Thymus (tissue), 11 donors: ENCODE measurements around the gene ZNF862. TPM values are rescaled to one million over a fixed set of nuclear protein-coding genes. Genes with fewer than 3 reads are reported as not detected.

Experiments
- DNase-seq, 9 donors: peaks; one replicate each; pipeline ENCODE4 v3.0.0-alpha.2; 2013; ENCODE audit warnings: low spot score in 9 of 9, low read depth in 6 of 9, missing footprints in 1 of 9
- H3K27ac ChIP-seq, 2 donors: one replicate each; pipeline ENCODE4 v1.5.1; 2013; ENCODE audit warnings: control low read depth in 1 of 2, low read depth in 1 of 2, low read length in 1 of 2, mild to moderate bottlenecking in 1 of 2, moderate library complexity in 1 of 2
- H3K27me3 ChIP-seq, 2 donors: one replicate each; pipeline ENCODE4 v1.5.1; 2013; ENCODE audit warnings: low read length in 1 of 2; ENCODE audit not compliant: control insufficient read depth in 2 of 2, insufficient read depth in 1 of 2
- H3K36me3 ChIP-seq, 2 donors: one replicate each; pipeline ENCODE4 v1.5.1; 2013; ENCODE audit warnings: low read length in 1 of 2, mild to moderate bottlenecking in 1 of 2, moderate library complexity in 1 of 2; ENCODE audit not compliant: control insufficient read depth in 2 of 2, insufficient read depth in 2 of 2
- H3K4me1 ChIP-seq, 2 donors: one replicate each; pipeline ENCODE4 v1.5.1; 2013; ENCODE audit warnings: low read length in 2 of 2; ENCODE audit not compliant: control insufficient read depth in 2 of 2, insufficient read depth in 2 of 2
- H3K4me3 ChIP-seq, 2 donors: one replicate each; pipeline ENCODE4 v1.5.1; 2013; ENCODE audit warnings: low read length in 2 of 2, control low read depth in 1 of 2, mild to moderate bottlenecking in 1 of 2
- H3K9me3 ChIP-seq, 2 donors: one replicate each; pipeline ENCODE4 v1.5.1; 2013; ENCODE audit warnings: low read length in 1 of 2, mild to moderate bottlenecking in 1 of 2; ENCODE audit not compliant: control insufficient read depth in 2 of 2, insufficient read depth in 1 of 2
- WGBS: extraction: QIAGEN DNeasy Blood & Tissue Kit; methylation state at CpG from one replicate; pipeline ENCODE4 v1.1.7; 2013; 5-methylcytosine and 5-hydroxymethylcytosine counted together
- polyA plus RNA-seq: library from polyadenylated mRNA; stranded (reverse); fragments of 200-250 nt; gene quantifications from one replicate; pipeline ENCODE4 v1.2.3, GENCODE V29; 2013
- total RNA-seq: library from RNA; stranded (reverse); fragments of 120-200 nt; gene quantifications from one replicate; pipeline ENCODE4 v1.2.4, GENCODE V29; 2013
- donor health status: healthy.

The ZNF862 gene
- total and polyA plus RNA-seq, 2 donors, result 9.0 to 15.8 TPM

GRCh38 chr7:149864023-149864422 is 25.8 kb downstream of the ZNF862 start:
- H3K27ac ChIP-seq, result peak overlapping the region; percentile 70 to 90
- peaks cover 38 to 52% of the 10 kb centered on the region in 2 donors for H3K36me3 ChIP-seq
- peaks cover 73 to 100% of the 10 kb centered on the region in 2 donors for H3K4me1 ChIP-seq
- H3K4me3 ChIP-seq, result no peak overlapping the region
- no peak for DNase-seq
- peaks cover 0 to 4% of the 10 kb centered on the region in 2 donors for H3K9me3 ChIP-seq
- 94% methylated on average over 8 of the region's 8 CpGs for WGBS
- H3K27me3 ChIP-seq, result no peaks in the 10 kb centered on the region

GRCh38 chr7:149864751-149865150 is 26.6 kb downstream of the ZNF862 start:
- WGBS, result 95% methylated on average over 12 of the region's 12 CpGs
- H3K27me3 ChIP-seq, result no peaks in the 10 kb centered on the region
- peaks cover 73 to 100% of the 10 kb centered on the region in 2 donors for H3K4me1 ChIP-seq
- H3K4me3 ChIP-seq, result no peak overlapping the region
- peak overlapping the region; percentile 90 to 96 for H3K27ac ChIP-seq
- peaks cover 0 to 4% of the 10 kb centered on the region in 2 donors for H3K9me3 ChIP-seq
- DNase-seq, result no peak
- peaks cover 38 to 47% of the 10 kb centered on the region in 2 donors for H3K36me3 ChIP-seq

GRCh38 chr7:149865437-149865836 is 27.3 kb downstream of the ZNF862 start:
- H3K27me3 ChIP-seq, result no peaks in the 10 kb centered on the region
- peaks cover 73 to 100% of the 10 kb centered on the region in 2 donors for H3K4me1 ChIP-seq
- peak overlapping the region; percentile 90 to 96 for H3K27ac ChIP-seq
- peaks cover 0 to 4% of the 10 kb centered on the region in 2 donors for H3K9me3 ChIP-seq
- H3K4me3 ChIP-seq, result no peak overlapping the region
- peaks cover 38 to 44% of the 10 kb centered on the region in 2 donors for H3K36me3 ChIP-seq
- WGBS, result 17% methylated on average over 6 of the region's 7 CpGs
- peak in 5 of 9 donors; percentile 71 to 91 (median 77) for DNase-seq

- peak overlapping the region; percentile 90 to 96 for H3K27ac ChIP-seq
Observed at GRCh38 chr7:149866139-149866778, 28.1 kb downstream of the ZNF862 start.

GRCh38 chr7:149866779-149867447 is 28.7 kb downstream of the ZNF862 start:
- Histone ChIP-seq H3K27me3 (no peaks in the 10 kb centered on the region), H3K36me3 (peaks cover 26 to 29% of the 10 kb centered on the region in 2 donors), H3K9me3 (peaks cover 0 to 4% of the 10 kb centered on the region in 2 donors), H3K4me3 (no peak overlapping the region), H3K4me1 (peaks cover 75 to 99% of the 10 kb centered on the region in 2 donors), H3K27ac (peak overlapping the region; percentile 19 to 90)
- peak in 1 of 9 donors; percentile 64 for DNase-seq
- 36% methylated on average over 11 of the region's 11 CpGs for WGBS

More at GRCh38 chr7:149866139-149866778, 28.1 kb downstream of the ZNF862 start:
- no peak overlapping the region for H3K4me3 ChIP-seq
- no peaks in the 10 kb centered on the region for H3K27me3 ChIP-seq
- peaks cover 0 to 4% of the 10 kb centered on the region in 2 donors for H3K9me3 ChIP-seq
- peaks cover 31 to 36% of the 10 kb centered on the region in 2 donors for H3K36me3 ChIP-seq
- no peak for DNase-seq
- 80% methylated on average over 16 of the region's 16 CpGs for WGBS
- peaks cover 72 to 100% of the 10 kb centered on the region in 2 donors for H3K4me1 ChIP-seq

- DNase-seq, result no peak
- peak overlapping the region; percentile 88 to 90 for H3K27ac ChIP-seq
- H3K4me3 ChIP-seq, result no peak overlapping the region
- peaks cover 0 to 4% of the 10 kb centered on the region in 2 donors for H3K9me3 ChIP-seq
- peaks cover 15 to 18% of the 10 kb centered on the region in 2 donors for H3K36me3 ChIP-seq
- H3K4me1 ChIP-seq, result peaks cover 78 to 97% of the 10 kb centered on the region in 2 donors
- H3K27me3 ChIP-seq, result peaks cover 3 to 6% of the 10 kb centered on the region in 2 donors
- 83% methylated on average over 25 of the region's 25 CpGs for WGBS
Observed at GRCh38 chr7:149867762-149868622, 29.8 kb downstream of the ZNF862 start.

- 32% methylated on average over 7 of the region's 7 CpGs for WGBS
- Histone ChIP-seq H3K27me3 (peaks cover 5 to 10% of the 10 kb centered on the region in 2 donors), H3K36me3 (peaks cover 11 to 13% of the 10 kb centered on the region in 2 donors), H3K4me3 (peak overlapping the region in 1 of 2 donors; percentile 24), H3K9me3 (peaks cover 0 to 4% of the 10 kb centered on the region in 2 donors), H3K4me1 (peaks cover 78 to 92% of the 10 kb centered on the region in 2 donors), H3K27ac (peak overlapping the region; percentile 88)
- DNase-seq, result peak in 3 of 9 donors; percentile 50 to 75 (median 50)
Observed at GRCh38 chr7:149868623-149869290, 30.6 kb downstream of the ZNF862 start.

GRCh38 chr7:149869291-149869650 is 31.1 kb downstream of the ZNF862 start:
- 95% methylated on average over 5 of the region's 5 CpGs for WGBS
- H3K27ac ChIP-seq, result peak overlapping the region; percentile 88
- H3K27me3 ChIP-seq, result peaks cover 5 to 14% of the 10 kb centered on the region in 2 donors
- H3K9me3 ChIP-seq, result peaks cover 0 to 7% of the 10 kb centered on the region in 2 donors
- H3K36me3 ChIP-seq, result peaks cover 6 to 8% of the 10 kb centered on the region in 2 donors
- H3K4me1 ChIP-seq, result peaks cover 73 to 89% of the 10 kb centered on the region in 2 donors
- DNase-seq, result no peak
- no peak overlapping the region for H3K4me3 ChIP-seq
